Neural cell (in vitro differentiated cells): ENCODE data around the gene NKG7. TPM values are rescaled to one million over a fixed set of nuclear protein-coding genes. Genes with fewer than 3 reads are reported as not detected.

Source experiments
- H2AFZ ChIP-seq: fragments of 200-600, 300-800 bp; sonication (generic), shearing (Covaris generic); 2 replicates; pipeline ENCODE4 v1.6.0; 2014; ENCODE audit warnings: low read depth, mild to moderate bottlenecking, antibody characterized with exemption, low read length, moderate library complexity
- H3F3A ChIP-seq: fragments of 200-600 bp; shearing (Covaris generic); 2 replicates; pipeline ENCODE4 v1.6.1; 2016; ENCODE audit warnings: mild to moderate bottlenecking, moderate library complexity, mixed read lengths, antibody characterized with exemption, low read length; ENCODE audit not compliant: insufficient read depth, poor library complexity, severe bottlenecking
- H3K27ac ChIP-seq: fragments of 200-600, 300-800 bp; sonication (generic), shearing (Covaris generic); 2 replicates; pipeline ENCODE4 v1.5.1; 2014; ENCODE audit warnings: mild to moderate bottlenecking, low read length, moderate library complexity
- H3K27me3 ChIP-seq: fragments of 300-800, 200-600 bp; sonication (generic), shearing (Covaris generic); 2 replicates; pipeline ENCODE4 v1.6.0; 2014; ENCODE audit warnings: mild to moderate bottlenecking, low read depth, low read length, moderate library complexity; ENCODE audit not compliant: insufficient read depth
- H3K36me3 ChIP-seq: fragments of 300-800, 200-600 bp; sonication (generic), shearing (Covaris generic); 2 replicates; pipeline ENCODE4 v1.5.1; 2014; ENCODE audit warnings: mild to moderate bottlenecking, antibody characterized with exemption, low read length, moderate library complexity; ENCODE audit not compliant: insufficient read depth
- H3K4me2 ChIP-seq: fragments of 300-800, 200-600 bp; sonication (generic), shearing (Covaris generic); 2 replicates; pipeline ENCODE4 v1.6.0; 2014; ENCODE audit warnings: mild to moderate bottlenecking, low read length
- H3K4me3 ChIP-seq: fragments of 300-800, 200-600 bp; sonication (generic), shearing (Covaris generic); 2 replicates; pipeline ENCODE4 v1.5.1; 2014; ENCODE audit warnings: mild to moderate bottlenecking, low read length, moderate library complexity
- H3K79me2 ChIP-seq: fragments of 200-600 bp; shearing (Covaris generic); replicated peaks from 2 replicates; pipeline ENCODE4 v1.6.0; 2014; ENCODE audit warnings: mild to moderate bottlenecking, low read length, moderate library complexity; ENCODE audit not compliant: insufficient read depth
- H3K9ac ChIP-seq: fragments of 300-800, 200-600 bp; sonication (generic), shearing (Covaris generic); 2 replicates; pipeline ENCODE4 v1.6.1; 2016; ENCODE audit warnings: mild to moderate bottlenecking, low read length, mixed read lengths
- H3K9me2 ChIP-seq: fragments of 200-600 bp; shearing (Covaris generic); 2 replicates; pipeline ENCODE4 v1.6.1; 2016; ENCODE audit warnings: mild to moderate bottlenecking, low read length, mixed read lengths; ENCODE audit not compliant: insufficient read depth
- H3K9me3 ChIP-seq: fragments of 200-600, 300-800 bp; sonication (generic), shearing (Covaris generic); 2 replicates; pipeline ENCODE4 v1.6.1; 2016; ENCODE audit warnings: mild to moderate bottlenecking, mixed run types, low read length, moderate library complexity, mixed read lengths
- H4K20me1 ChIP-seq: fragments of 200-600 bp; shearing (Covaris generic); 2 replicates; pipeline ENCODE4 v1.6.1; 2016; ENCODE audit warnings: mild to moderate bottlenecking, mixed run types; ENCODE audit not compliant: insufficient read depth
- EP300 ChIP-seq: fragments of 450-650 bp; conservative IDR thresholded peaks from 2 replicates; pipeline ENCODE4 v1.6.1; 2014; ENCODE audit warnings: antibody characterized with exemption, mild to moderate bottlenecking, moderate library complexity; ENCODE audit not compliant: poor library complexity, severe bottlenecking
- EZH2 ChIP-seq: fragments of 200-600, 300-800 bp; shearing (Covaris generic), sonication (generic); IDR thresholded peaks from 2 replicates; pipeline ENCODE4 v1.6.1; 2014; ENCODE audit warnings: antibody characterized with exemption, low read length, borderline replicate concordance, mild to moderate bottlenecking; ENCODE audit not compliant: insufficient read depth, poor library complexity, severe bottlenecking
- MXI1 ChIP-seq: fragments of 450-650 bp; conservative IDR thresholded peaks from 2 replicates; pipeline ENCODE4 v1.6.1; 2014; ENCODE audit warnings: antibody characterized with exemption, mild to moderate bottlenecking; ENCODE audit not compliant: poor library complexity, severe bottlenecking
- POLR2AphosphoS5 ChIP-seq: IDR thresholded peaks from 2 replicates; pipeline ENCODE4 v1.6.1; 2012
- RAD21 ChIP-seq: fragments of 450-650 bp; conservative IDR thresholded peaks from 2 replicates; pipeline ENCODE4 v1.6.1; 2014; ENCODE audit warnings: antibody characterized with exemption, mild to moderate bottlenecking, moderate library complexity
- SMC3 ChIP-seq: fragments of 450-650 bp; conservative IDR thresholded peaks from 2 replicates; pipeline ENCODE4 v1.6.1; 2014; ENCODE audit warnings: antibody characterized with exemption, mild to moderate bottlenecking, moderate library complexity; ENCODE audit not compliant: poor library complexity
- TAF1 ChIP-seq: IDR thresholded peaks from 2 replicates; pipeline ENCODE4 v1.6.1; 2012; ENCODE audit warnings: low read depth
- polyA plus RNA-seq: library from polyadenylated mRNA; depleted of rRNA; stranded (reverse); fragments of >200 nt; gene quantifications from 2 replicates; pipeline ENCODE4 v1.2.3, GENCODE V29; 2014
- TF ChIP-seq, protein P1 (sequence below): IDR thresholded peaks from 2 replicates; pipeline ENCODE4 v1.6.1; 2012; ENCODE audit warnings: borderline replicate concordance
- TF ChIP-seq, protein P2 (sequence below): fragments of 450-650 bp; IDR thresholded peaks from 2 replicates; pipeline ENCODE4 v1.5.1; 2014; ENCODE audit warnings: antibody characterized with exemption, mild to moderate bottlenecking, moderate library complexity; ENCODE audit not compliant: poor library complexity, severe bottlenecking

NKG7 gene
- polyA plus RNA-seq, 1 donor from 2014 or later: not detected

- TF ChIP-seq, protein P1, sequence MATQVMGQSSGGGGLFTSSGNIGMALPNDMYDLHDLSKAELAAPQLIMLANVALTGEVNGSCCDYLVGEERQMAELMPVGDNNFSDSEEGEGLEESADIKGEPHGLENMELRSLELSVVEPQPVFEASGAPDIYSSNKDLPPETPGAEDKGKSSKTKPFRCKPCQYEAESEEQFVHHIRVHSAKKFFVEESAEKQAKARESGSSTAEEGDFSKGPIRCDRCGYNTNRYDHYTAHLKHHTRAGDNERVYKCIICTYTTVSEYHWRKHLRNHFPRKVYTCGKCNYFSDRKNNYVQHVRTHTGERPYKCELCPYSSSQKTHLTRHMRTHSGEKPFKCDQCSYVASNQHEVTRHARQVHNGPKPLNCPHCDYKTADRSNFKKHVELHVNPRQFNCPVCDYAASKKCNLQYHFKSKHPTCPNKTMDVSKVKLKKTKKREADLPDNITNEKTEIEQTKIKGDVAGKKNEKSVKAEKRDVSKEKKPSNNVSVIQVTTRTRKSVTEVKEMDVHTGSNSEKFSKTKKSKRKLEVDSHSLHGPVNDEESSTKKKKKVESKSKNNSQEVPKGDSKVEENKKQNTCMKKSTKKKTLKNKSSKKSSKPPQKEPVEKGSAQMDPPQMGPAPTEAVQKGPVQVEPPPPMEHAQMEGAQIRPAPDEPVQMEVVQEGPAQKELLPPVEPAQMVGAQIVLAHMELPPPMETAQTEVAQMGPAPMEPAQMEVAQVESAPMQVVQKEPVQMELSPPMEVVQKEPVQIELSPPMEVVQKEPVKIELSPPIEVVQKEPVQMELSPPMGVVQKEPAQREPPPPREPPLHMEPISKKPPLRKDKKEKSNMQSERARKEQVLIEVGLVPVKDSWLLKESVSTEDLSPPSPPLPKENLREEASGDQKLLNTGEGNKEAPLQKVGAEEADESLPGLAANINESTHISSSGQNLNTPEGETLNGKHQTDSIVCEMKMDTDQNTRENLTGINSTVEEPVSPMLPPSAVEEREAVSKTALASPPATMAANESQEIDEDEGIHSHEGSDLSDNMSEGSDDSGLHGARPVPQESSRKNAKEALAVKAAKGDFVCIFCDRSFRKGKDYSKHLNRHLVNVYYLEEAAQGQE: no peak
- TF ChIP-seq EZH2: no peak
- TF ChIP-seq RAD21: no peak
- TF ChIP-seq MXI1: no peak
- no peak for TF ChIP-seq EP300
- no peak for TF ChIP-seq POLR2AphosphoS5
- TF ChIP-seq TAF1: no peak
- TF ChIP-seq SMC3: no peak
- TF ChIP-seq, protein P2, sequence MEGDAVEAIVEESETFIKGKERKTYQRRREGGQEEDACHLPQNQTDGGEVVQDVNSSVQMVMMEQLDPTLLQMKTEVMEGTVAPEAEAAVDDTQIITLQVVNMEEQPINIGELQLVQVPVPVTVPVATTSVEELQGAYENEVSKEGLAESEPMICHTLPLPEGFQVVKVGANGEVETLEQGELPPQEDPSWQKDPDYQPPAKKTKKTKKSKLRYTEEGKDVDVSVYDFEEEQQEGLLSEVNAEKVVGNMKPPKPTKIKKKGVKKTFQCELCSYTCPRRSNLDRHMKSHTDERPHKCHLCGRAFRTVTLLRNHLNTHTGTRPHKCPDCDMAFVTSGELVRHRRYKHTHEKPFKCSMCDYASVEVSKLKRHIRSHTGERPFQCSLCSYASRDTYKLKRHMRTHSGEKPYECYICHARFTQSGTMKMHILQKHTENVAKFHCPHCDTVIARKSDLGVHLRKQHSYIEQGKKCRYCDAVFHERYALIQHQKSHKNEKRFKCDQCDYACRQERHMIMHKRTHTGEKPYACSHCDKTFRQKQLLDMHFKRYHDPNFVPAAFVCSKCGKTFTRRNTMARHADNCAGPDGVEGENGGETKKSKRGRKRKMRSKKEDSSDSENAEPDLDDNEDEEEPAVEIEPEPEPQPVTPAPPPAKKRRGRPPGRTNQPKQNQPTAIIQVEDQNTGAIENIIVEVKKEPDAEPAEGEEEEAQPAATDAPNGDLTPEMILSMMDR: no peak
- Histone ChIP-seq H3K4me2 (no peak overlapping the region), H3K9me2 (no peaks in the 10 kb centered on the region), H3K27me3 (no peaks in the 10 kb centered on the region), H3K36me3 (no peaks in the 10 kb centered on the region), H3F3A (no peaks in the 10 kb centered on the region), H3K79me2 (no peaks in the 10 kb centered on the region), H3K9me3 (no peaks in the 10 kb centered on the region), H2AFZ (no peak overlapping the region), H4K20me1 (no peaks in the 10 kb centered on the region), H3K9ac (no peak overlapping the region), H3K4me3 (no peak overlapping the region), H3K27ac (no peak overlapping the region)
Observed at GRCh38 chr19:51359294-51359693, 13.2 kb downstream of the NKG7 start.

GRCh38 chr19:51357952-51358351 is 14.5 kb downstream of the NKG7 start:
- no peaks in the 10 kb centered on the region for H3K79me2 ChIP-seq
- H3K4me3 ChIP-seq: no peak overlapping the region
- H3K36me3 ChIP-seq: no peaks in the 10 kb centered on the region
- no peaks in the 10 kb centered on the region for H4K20me1 ChIP-seq
- H3F3A ChIP-seq: no peaks in the 10 kb centered on the region
- H3K9ac ChIP-seq: no peak overlapping the region
- H3K9me2 ChIP-seq: no peaks in the 10 kb centered on the region
- no peak overlapping the region for H3K27ac ChIP-seq
- H3K4me2 ChIP-seq: no peak overlapping the region
- TF ChIP-seq TAF1 (no peak), MXI1 (no peak), EP300 (no peak), POLR2AphosphoS5 (no peak), RAD21 (no peak)
- TF ChIP-seq, protein P2: no peak
- TF ChIP-seq, protein P1: no peak
- no peaks in the 10 kb centered on the region for H3K9me3 ChIP-seq
- H2AFZ ChIP-seq: no peak overlapping the region
- no peaks in the 10 kb centered on the region for H3K27me3 ChIP-seq
